GM18868 (cell line): ENCODE results near the gene PLAC9.

Experiments used
- ATAC-seq: cut with Tn5 transposase; IDR thresholded peaks from one replicate; pipeline ENCODE4 v1.9.1; 2021; ENCODE audit warnings: mild to moderate bottlenecking, moderate library complexity; ENCODE audit not compliant: unreplicated experiment

Gene PLAC9

DNA sequence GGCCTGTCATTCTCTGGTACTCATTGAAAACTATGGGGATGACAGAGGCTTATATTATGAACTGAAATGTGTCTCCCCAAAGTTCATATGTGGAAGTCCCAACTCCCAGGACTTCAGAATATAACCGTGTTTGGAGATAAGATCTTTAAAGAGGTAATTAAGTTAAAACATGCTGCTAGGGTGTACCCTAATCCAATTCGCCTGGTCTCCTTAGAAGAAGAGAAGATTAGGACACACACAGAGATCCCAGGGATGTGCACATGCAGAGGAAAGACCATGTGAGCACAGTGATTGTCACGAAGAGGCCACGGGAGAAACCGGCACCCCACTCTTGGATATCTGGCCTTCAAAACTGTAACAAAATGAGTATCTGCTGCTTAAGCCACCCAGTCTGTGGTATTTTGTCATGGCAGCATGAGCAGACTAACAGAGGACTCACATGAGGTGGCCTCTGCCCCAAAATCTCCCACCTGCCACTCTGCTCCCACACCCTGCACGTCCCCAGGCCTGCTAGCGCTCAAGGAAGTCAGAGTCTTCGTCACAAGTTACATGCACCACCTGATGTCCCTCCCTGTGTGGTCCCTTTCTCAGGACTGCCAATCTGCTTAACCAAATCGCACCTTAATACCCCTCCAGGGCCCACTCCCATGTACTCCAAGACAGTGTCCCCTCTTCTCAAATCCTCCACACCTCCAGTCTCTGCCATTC is 26.8 kb downstream of the PLAC9 start:
- ATAC-seq = no peak

GRCh38 chr10:80160361-80161320 is 28.1 kb downstream of the PLAC9 start:
- no peak for ATAC-seq

DNA sequence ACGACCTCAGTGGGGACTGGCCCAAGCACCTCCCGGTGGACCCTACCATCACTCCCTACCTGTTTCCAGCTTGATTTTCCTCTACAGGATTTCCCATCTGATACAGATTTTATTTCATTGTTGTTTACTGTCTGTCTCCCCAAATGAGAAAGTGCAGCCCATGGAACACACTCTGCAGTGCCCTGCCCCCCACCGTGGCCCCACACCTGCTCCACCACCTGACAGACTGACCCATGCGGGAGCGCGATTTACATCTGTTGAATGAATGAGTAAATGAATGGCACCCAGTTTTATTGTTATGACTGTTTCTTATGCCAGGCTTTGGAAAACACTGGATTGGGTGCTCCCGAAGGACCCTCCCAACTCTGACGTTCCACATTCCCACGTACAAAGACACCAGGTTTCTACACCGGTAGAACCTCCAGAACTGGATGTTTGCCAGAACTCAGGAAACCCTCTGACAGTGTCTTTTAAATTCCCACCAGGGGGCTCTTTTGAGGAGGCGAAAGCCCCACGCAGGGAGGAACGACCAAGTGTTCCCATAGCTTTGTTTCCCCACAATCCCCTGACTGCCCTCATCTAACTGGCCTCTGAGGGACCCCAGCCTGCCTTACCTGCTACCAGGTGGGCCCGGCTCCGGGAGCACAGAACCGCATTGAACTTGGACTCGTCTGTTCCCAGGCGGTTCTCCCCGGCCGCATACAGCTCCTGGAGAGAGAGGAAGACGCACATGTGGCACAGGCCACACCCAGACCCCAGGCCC is 29.0 kb downstream of the PLAC9 start:
- ATAC-seq = no peak

DNA sequence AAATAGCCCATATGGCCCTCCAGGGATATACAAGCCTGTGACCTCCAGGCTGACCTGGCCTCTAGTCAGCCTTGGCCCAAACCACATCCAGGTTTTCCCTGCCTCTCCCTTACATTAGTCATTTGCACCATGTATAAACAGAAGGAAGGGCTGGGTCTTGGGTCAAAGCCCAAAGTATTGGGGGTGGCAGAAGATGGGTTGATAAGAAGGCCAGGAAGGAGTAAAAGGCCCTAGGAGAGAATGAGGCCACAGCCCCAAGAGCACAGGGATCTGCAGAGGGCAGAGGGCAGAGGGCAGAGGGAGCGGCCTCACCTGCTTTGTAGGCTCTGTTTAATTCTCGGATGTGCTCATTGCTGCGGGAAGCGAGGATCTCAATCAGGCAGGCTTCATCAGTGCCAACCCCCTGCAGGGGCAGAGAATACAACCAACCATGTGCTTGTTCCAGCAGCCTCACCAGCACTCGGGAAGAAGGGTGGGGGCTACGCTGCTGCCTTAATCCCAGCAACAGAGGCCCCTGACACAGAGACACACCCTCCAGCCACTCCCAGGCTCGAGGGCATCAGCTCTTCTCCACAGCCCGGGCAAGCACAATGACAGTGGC is 31.3 kb downstream of the PLAC9 start:
- no peak for ATAC-seq

- ATAC-seq = no peak
These were observed 32.1 kb downstream of the PLAC9 start for GRCh38 chr10:80164596-80164995.

DNA sequence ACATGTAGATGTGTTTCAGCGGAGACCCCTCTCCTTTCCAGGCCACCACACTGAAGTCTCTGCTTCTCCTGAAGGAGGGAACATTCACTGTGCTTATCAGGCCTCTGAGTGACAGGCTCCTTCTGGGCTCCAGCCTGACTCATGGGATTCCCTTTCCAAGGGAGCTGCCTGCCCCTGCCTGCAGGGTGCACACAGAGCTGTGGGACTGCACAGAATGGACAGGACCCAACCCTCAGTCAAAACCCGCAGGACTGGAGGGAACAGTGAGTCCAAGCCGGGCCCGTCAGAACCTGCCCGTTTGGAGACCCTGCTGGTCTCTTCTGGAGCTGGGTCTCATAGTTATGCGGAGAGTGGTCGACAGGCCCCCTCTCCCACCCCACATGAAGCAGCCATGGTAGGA is 32.6 kb downstream of the PLAC9 start:
- ATAC-seq = no peak

DNA sequence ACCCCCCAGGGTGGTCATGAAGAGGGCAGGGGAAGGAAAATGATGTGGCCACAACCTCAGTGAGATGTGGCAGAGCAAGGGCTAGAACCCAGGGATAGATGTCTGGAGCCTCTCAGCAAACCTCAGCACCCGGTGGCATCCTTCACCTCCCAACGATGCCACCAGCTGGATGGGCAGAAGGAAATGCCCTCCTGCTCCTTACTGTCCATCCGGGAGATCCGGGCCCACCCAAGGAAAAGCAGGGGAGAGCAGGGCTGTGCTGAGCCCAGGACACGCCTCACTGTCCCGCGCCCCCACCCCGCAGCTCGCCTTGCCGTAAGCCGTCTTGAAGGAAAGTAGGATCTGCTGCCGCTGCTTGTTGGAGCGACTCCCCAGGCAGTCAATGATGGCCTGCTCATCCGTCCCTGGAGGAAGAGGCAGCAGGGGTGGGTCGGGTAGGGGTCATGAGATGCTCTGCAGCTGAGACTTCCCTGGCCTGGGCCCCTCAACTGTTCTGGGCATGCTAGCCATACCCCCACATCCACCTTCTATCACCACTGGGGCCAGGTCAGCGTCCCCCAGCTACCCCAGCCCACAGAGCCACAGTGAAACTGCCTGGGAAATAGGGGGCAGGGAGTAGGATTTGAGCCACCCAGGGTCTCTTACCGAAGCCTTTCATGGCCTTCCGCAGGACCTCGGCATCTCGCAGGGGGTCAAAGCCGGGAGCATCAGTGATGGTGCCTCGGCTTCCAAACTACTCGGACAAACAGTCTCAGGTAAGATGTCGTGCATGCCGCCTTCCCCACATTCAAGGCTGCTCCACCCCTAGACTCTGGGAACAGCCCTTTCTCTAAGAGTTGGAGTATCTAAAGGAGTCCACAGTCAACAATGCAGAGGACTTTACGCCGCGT is 34.3 kb downstream of the PLAC9 start:
- ATAC-seq = no peak

DNA sequence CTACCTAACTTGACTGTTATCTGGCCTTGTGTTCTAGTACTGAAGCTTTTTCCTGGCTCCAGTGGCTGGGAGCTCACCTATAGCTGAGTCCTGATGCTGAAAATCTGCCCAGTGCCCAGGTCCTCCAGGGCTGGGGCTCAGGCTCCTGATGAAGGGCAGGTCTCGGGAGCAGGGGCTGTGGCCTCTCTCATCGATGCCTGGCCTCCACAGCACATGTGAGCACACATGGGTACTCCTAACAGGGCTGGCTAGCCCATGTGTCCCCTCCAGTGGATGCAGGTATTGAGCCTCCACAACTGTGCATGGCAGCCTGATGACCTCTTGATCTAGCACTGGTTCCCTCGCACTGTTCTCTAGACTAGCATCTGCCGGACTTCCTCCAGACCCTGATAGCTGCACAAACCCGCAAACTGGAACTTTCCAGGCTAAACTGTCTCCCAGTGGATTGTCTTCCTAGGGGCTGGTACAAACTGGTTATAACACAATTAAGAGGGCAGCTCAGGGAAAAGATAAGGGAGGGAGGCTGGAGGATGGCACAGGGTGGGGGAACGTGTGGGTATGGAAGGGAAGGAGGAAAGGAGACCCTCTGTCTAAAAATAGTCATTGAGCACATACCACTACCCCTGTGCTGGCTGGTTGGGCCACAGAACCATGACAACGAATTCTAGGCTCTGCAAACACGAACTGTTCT is 35.1 kb downstream of the PLAC9 start:
- no peak for ATAC-seq

GRCh38 chr10:80168162-80168511 is 35.6 kb downstream of the PLAC9 start:
- no peak for ATAC-seq

- ATAC-seq = peak; percentile 67
These were observed 36.3 kb downstream of the PLAC9 start for GRCh38 chr10:80168679-80169380.

DNA sequence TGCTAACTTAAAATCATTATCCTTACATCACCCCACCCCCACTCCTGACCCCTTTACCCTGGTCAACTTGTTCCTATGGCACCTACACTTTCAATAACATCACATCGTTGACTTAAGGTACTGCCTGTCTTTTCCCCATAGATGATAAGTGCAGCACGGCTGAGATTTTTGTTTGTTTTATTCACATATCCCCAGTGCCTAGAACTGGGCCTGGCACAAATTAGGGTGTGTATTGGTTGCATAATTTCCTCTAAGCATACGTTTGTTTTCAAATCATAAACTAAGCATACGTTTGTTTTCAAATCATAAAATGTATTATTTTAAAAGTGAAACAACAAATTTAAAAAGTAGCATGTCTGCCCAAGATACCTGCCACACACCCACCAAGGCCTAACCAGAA is 37.5 kb downstream of the PLAC9 start:
- ATAC-seq = no peak

DNA sequence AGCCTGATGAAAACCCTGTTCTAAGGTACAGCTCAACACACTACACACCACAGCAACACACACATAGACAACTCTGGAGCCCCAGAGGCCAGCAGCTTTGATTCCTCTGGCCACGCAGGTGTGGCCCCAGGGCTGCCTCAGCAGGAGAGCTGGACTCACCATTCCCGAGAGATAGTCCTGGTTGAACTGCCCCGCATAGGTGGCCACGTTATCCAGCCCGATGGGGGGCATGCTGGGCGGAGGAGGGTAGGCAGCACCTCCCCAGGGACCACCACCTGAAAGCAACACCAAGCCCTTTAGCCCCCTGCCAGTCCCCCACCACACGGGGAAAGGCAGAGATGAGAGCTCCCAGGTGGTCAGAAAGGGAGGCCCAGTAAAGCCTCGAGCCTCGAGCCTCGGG is 38.1 kb downstream of the PLAC9 start:
- ATAC-seq = no peak

GRCh38 chr10:80171248-80171660 is 38.7 kb downstream of the PLAC9 start:
- ATAC-seq = no peak

DNA sequence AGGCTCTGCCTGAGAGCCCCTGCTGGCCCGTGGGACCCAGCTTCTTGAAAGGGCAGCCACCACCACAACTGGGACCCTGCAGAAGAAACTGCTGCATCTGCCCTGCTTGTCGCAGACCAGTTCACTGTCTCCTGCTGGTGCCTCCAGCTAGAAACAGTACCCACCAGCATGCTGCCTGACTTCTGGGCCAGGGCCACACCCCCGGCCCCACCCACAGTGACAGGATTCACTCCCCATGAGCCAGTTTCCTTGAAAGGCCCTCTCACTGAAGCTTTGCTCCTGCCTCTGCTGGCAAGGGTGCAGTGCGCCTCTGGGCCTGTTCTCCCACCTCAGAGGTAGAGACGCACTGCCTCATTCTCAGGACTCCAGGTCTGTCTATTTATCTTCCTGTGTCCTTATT is 40.4 kb downstream of the PLAC9 start:
- ATAC-seq = no peak

DNA sequence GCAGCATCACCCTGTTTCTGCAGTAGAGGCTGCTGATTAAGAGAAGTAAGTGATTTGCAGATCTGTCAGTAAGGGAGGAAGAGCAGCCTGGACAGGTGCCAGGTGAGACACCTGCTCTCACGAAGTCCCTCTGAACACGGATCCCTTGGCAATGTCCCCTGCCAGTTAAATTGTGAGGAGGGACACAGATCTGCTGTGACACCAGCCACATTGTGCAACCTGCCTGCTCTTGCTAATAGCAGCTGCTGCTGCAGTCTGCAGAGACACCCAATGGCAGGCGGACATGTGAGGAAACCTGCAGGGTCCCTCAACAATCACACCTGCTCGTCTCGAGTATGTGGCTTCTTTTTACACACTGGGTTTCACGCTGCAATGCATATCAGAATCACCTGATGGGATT is 40.9 kb downstream of the PLAC9 start:
- ATAC-seq = no peak

GRCh38 chr10:80174641-80175395 is 42.3 kb downstream of the PLAC9 start:
- no peak for ATAC-seq

DNA sequence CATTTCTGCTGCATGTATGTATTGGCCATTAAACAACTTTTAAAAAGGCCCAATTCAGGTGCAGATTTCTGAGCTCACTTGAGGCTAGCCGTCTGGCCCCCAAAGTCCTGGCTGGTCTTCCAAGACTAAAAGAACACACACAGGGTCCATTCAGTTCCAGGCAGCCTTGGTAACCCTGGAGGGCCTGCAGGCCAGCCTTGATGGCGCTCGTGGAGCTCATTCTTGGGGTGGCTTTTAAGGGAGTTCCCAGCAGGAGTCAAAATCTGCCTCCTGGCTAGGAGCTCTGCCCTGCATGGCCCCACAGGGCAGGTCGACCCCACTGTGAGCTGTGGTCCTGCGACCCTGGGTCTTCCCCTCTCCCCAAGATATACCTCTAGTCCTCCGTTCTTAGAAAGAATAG is 44.0 kb downstream of the PLAC9 start:
- ATAC-seq = no peak
